Esophagus squamous epithelium (tissue), 4 donors: ENCODE data around the gene ZFP36.

Experiments used
- POLR2A ChIP-seq, 4 donors: fragments of 450-650 bp; IDR thresholded peaks; one replicate each; pipeline ENCODE4 v1.6.1; 2017; ENCODE audit warnings: antibody characterized with exemption in 4 of 4, mild to moderate bottlenecking in 4 of 4, moderate library complexity in 3 of 4
- TF ChIP-seq, protein P1 (sequence below), 6 experiments: fragments of 450-650 bp in 4 of 6; fragments of 200-600 bp in 2 of 6; sonication (generic) in 2 of 6; IDR thresholded peaks; one replicate each; pipeline ENCODE4 v1.5.1; 2016 to 2019; ENCODE audit warnings: antibody characterized with exemption in 6 of 6, mild to moderate bottlenecking in 4 of 6, moderate library complexity in 4 of 6

DNA sequence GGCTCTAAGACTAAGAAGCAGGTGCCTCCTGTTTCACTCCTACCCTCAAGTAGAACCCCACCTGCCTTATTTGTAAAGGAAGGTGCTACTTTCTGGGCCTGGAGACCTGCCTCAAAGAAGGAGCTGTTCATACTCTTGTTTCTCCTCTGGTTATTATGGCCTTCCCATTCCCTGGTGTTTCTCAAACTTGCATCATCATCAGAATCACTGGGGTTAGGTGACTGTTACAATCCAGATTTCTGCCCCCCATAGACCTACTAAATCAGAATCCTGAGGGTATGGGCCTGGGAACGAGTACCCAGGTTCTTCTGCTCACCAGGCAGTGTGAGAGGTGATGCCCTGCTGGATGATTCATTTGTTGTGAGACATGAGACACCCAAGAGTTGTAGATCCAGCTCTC is 46.0 kb upstream of the ZFP36 start:
- TF ChIP-seq, protein P1, sequence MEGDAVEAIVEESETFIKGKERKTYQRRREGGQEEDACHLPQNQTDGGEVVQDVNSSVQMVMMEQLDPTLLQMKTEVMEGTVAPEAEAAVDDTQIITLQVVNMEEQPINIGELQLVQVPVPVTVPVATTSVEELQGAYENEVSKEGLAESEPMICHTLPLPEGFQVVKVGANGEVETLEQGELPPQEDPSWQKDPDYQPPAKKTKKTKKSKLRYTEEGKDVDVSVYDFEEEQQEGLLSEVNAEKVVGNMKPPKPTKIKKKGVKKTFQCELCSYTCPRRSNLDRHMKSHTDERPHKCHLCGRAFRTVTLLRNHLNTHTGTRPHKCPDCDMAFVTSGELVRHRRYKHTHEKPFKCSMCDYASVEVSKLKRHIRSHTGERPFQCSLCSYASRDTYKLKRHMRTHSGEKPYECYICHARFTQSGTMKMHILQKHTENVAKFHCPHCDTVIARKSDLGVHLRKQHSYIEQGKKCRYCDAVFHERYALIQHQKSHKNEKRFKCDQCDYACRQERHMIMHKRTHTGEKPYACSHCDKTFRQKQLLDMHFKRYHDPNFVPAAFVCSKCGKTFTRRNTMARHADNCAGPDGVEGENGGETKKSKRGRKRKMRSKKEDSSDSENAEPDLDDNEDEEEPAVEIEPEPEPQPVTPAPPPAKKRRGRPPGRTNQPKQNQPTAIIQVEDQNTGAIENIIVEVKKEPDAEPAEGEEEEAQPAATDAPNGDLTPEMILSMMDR (IDR thresholded peaks at IDR 0.05): no peak
- no peak for TF ChIP-seq POLR2A (IDR thresholded peaks at IDR 0.05)
